Fibroblast of villous mesenchyme (primary cell): ENCODE results near the gene PRF1. TPM values are rescaled to one million over a fixed set of nuclear protein-coding genes. Genes with fewer than 3 reads are reported as not detected.

Source experiments
- DNase-seq: peaks from one replicate; pipeline ENCODE4 v3.0.0-alpha.2; 2010; ENCODE audit warnings: low read depth
- H3K4me3 ChIP-seq: 2 replicates; pipeline ENCODE4 v1.5.1; 2011; ENCODE audit warnings: low read depth, mild to moderate bottlenecking, low read length
- CTCF ChIP-seq: IDR thresholded peaks from 2 replicates; pipeline ENCODE4 v1.5.1; 2012; ENCODE audit warnings: low read depth, mild to moderate bottlenecking, low read length; ENCODE audit not compliant: insufficient read depth
- total RNA-seq: library from RNA; depleted of rRNA; stranded (reverse); fragments of >200 nt; gene quantifications from 2 replicates; pipeline ENCODE4 v1.2.3, GENCODE V29; 2012

Gene PRF1
- total RNA-seq, 1 donor = not detected

GRCh38 chr10:70601746-70602145 lies 795 bp downstream of the PRF1 start:
- no peak overlapping the region for H3K4me3 ChIP-seq
- DNase-seq = no peak
- TF ChIP-seq CTCF = no peak

DNA sequence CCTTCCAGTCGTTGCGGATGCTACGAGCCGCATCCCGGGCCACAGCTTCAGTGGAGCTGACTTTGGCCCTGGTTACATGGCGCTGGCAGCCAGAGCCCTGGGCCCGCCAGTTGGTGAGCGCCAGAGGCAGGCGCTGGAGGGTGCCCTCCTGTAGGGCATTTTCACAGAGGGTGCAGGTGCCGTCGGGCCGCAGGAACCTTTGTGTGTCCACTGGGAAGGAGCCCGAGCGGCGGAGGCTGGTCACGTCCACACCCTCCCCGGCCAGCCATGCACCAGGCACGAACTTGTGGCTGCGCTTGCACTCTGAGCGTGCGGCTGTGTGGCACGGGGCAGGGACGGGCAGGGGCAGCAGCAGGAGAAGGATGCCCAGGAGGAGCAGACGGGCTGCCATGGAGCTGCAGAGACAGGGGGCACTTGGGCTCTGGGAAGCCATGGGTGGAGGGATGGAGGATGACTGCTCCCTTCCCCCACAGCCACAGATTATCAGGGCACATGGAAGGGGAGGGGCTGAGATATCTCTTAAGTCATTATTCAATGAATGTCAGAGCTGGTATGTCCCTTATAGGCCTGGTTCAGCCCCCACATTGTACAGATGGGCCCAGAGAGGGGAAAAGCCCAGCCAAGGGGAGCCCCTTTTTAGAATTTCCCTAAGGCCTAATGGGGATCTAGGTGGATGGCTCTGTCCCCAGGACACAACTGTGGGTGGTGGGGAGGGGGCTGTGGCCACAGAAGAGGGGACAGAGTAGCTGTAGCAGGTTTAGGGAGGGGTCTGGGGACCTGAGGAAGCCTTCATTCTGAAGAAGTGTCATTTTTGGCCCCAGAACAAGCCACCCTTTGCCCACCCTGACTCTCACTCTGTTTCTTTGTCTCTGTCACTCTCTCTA lies 1.8 kb downstream of the PRF1 start:
- no peak for DNase-seq
- no peak for TF ChIP-seq CTCF
- no peak overlapping the region for H3K4me3 ChIP-seq

GRCh38 chr10:70599791-70600190 lies 2.8 kb downstream of the PRF1 start:
- TF ChIP-seq CTCF = no peak
- no peak overlapping the region for H3K4me3 ChIP-seq
- DNase-seq = no peak

DNA sequence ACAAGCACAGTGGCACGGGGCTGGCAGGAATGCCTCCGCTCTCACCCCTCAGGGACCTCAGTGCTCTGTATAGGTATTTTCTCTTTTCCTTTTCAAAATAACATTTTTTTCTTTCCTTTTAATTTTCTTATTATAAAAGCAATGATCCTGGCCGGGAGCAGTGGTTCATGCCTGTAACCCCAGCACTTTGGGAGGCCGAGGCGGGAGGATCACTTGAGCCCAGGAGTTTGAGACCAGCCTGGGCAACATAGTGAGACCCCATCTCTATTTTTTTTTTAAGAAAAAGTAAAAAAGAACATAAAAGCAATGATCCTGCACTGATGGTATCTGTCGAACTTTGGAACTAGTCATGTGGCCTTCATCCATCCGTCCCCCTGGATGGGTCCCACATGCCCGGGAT lies 3.2 kb downstream of the PRF1 start:
- no peak overlapping the region for H3K4me3 ChIP-seq
- no peak for DNase-seq
- no peak for TF ChIP-seq CTCF

- DNase-seq = no peak
- no peak for TF ChIP-seq CTCF
- no peak overlapping the region for H3K4me3 ChIP-seq
Observed at GRCh38 chr10:70598857-70599295, 3.7 kb downstream of the PRF1 start.

DNA sequence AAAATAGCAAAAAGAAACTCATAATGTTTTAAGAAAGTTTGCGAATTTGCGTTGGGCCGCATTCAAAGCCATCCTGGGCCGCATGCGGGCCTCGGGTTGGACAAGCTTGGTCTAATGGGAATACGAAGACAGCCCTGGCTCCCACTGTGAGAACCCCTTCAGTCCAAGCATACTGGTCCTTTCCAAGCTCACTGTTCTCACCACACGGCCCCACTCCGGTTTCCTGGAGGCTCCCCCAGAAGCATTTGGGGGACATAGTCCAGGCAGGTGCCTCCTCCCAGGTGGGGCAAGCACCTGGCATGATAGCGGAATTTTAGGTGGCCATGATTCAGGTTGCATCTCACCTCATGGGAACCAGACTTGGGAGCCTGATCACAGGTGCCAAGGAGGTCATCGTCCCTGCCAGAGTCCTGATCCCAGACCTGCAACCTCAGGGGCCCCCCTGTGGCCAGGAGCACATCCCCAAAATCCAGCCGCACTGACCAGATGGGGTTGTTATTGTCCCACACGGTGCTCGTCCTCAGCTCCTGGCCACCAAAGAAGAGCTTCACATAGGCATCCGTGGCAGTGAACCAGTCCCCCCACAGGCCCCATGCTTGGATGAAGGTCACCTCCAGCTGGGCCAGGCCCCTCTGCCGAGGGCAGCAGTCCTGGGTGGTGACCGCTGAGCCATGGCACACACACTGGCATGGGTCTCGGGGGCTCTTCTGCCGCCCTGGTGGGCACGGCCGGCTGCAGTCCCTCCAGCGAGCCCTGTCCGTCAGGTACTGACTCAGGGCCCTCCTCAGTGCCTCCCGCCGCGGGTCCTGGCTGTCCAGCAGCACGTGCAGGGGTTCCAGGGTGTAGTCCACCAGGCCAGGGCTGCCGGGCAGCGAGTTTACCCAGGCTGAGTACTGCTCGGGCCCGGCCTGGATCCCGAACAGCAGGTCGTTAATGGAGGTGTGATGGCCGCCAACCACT lies 4.4 kb downstream of the PRF1 start:
- DNase-seq = no peak
- no peak for TF ChIP-seq CTCF
- H3K4me3 ChIP-seq = no peak overlapping the region
